Neuronal stem cell (in vitro differentiated cells): ENCODE measurements around the gene CC2D1A.

Experiments used
- DNase-seq: peaks from one replicate; pipeline ENCODE4 v3.0.0-alpha.2; 2013; ENCODE audit warnings: low spot score
- H2AFZ ChIP-seq: one replicate; pipeline ENCODE4 v1.6.1; 2013; ENCODE audit warnings: mild to moderate bottlenecking, low read length, inconsistent platforms
- H2AK5ac ChIP-seq: 2 replicates; pipeline ENCODE4 v1.6.1; 2013; ENCODE audit warnings: low read depth, mild to moderate bottlenecking, inconsistent platforms, low read length, moderate library complexity, mixed read lengths
- H2BK120ac ChIP-seq: 2 replicates; pipeline ENCODE4 v1.6.1; 2013; ENCODE audit warnings: low read depth, mild to moderate bottlenecking, inconsistent platforms, low read length, moderate library complexity, mixed read lengths
- H2BK12ac ChIP-seq: one replicate; pipeline ENCODE4 v1.6.1; 2013; ENCODE audit warnings: low read length, inconsistent platforms
- H2BK15ac ChIP-seq: 2 replicates; pipeline ENCODE4 v1.6.1; 2013; ENCODE audit warnings: mild to moderate bottlenecking, low read length, inconsistent platforms, mixed read lengths
- H2BK5ac ChIP-seq: one replicate; pipeline ENCODE4 v1.6.1; 2013; ENCODE audit warnings: inconsistent platforms, mild to moderate bottlenecking, low read length, moderate library complexity
- H3K14ac ChIP-seq: one replicate; pipeline ENCODE4 v1.6.1; 2013; ENCODE audit warnings: low read length, inconsistent platforms
- H3K18ac ChIP-seq: 2 replicates; pipeline ENCODE4 v1.6.1; 2013; ENCODE audit warnings: low read length, inconsistent platforms
- H3K23ac ChIP-seq: 2 replicates; pipeline ENCODE4 v1.6.1; 2013; ENCODE audit warnings: low read depth, mild to moderate bottlenecking, mixed read lengths, low read length, inconsistent platforms; ENCODE audit not compliant: poor library complexity
- H3K27ac ChIP-seq: replicated peaks from 3 replicates; pipeline ENCODE4 v1.5.1; 2013; ENCODE audit warnings: low read length, inconsistent platforms
- H3K27me3 ChIP-seq, 3 experiments: 2 replicates each; pipeline ENCODE4 v1.6.1; 2013; ENCODE audit warnings: low read length in 3 of 3, mild to moderate bottlenecking in 2 of 3, inconsistent platforms in 1 of 3, low read depth in 1 of 3, mixed read lengths in 1 of 3, moderate library complexity in 1 of 3; ENCODE audit not compliant: control insufficient read depth in 3 of 3, insufficient read depth in 3 of 3
- H3K36me3 ChIP-seq, 2 donors: replicated peaks in 1 of 2; 2 replicates each; pipeline ENCODE4 v1.6.1; 2013; ENCODE audit warnings: low read length in 2 of 2; ENCODE audit not compliant: control insufficient read depth in 2 of 2, insufficient read depth in 2 of 2
- H3K4ac ChIP-seq: 2 replicates; pipeline ENCODE4 v1.6.1; 2013; ENCODE audit warnings: inconsistent platforms, mild to moderate bottlenecking, low read length, moderate library complexity
- H3K4me1 ChIP-seq, 2 donors: 1 replicate in 1 of 2; 2 replicates in 1 of 2; pipeline ENCODE4 v1.6.1; 2013; ENCODE audit warnings: low read length in 2 of 2, low read depth in 1 of 2; ENCODE audit not compliant: control insufficient read depth in 2 of 2, insufficient read depth in 1 of 2
- H3K4me2 ChIP-seq: one replicate; pipeline ENCODE4 v1.6.1; 2013; ENCODE audit warnings: mild to moderate bottlenecking, low read length, inconsistent platforms; ENCODE audit not compliant: insufficient read depth, poor library complexity, severe bottlenecking
- H3K4me3 ChIP-seq, 2 donors: 2 replicates each; pipeline ENCODE4 v1.5.1; 2013; ENCODE audit warnings: low read length in 2 of 2, mild to moderate bottlenecking in 2 of 2, inconsistent platforms in 1 of 2, moderate library complexity in 1 of 2
- H3K79me1 ChIP-seq: one replicate; pipeline ENCODE4 v1.6.1; 2013; ENCODE audit warnings: low read depth, mild to moderate bottlenecking, inconsistent platforms, low read length, moderate library complexity
- H3K9ac ChIP-seq: one replicate; pipeline ENCODE4 v1.6.1; 2013; ENCODE audit warnings: mild to moderate bottlenecking, low read depth, low read length, inconsistent platforms; ENCODE audit not compliant: poor library complexity
- H3K9me3 ChIP-seq, 2 donors: replicated peaks in 1 of 2; 2 replicates each; pipeline versions ENCODE3 to v1.6.1; 2013; ENCODE audit warnings: low read length in 2 of 2, mild to moderate bottlenecking in 2 of 2, inconsistent platforms in 1 of 2, low read depth in 1 of 2, mixed read lengths in 1 of 2, moderate library complexity in 1 of 2; ENCODE audit not compliant: control insufficient read depth in 2 of 2, insufficient read depth in 1 of 2
- H4K8ac ChIP-seq: one replicate; pipeline ENCODE4 v1.6.1; 2013; ENCODE audit warnings: low read depth, mild to moderate bottlenecking, inconsistent platforms, low read length, moderate library complexity
- H4K91ac ChIP-seq: one replicate; pipeline ENCODE4 v1.6.1; 2013; ENCODE audit warnings: low read length, low read depth, mild to moderate bottlenecking, inconsistent platforms; ENCODE audit not compliant: poor library complexity
- whole genome bisulfite sequencing, 2 donors: extraction: QIAGEN DNeasy Blood & Tissue Kit; methylation state at CpG; one replicate each; pipeline ENCODE4 v1.1.7; 2013; ENCODE audit warnings: missing lambda C conversion rate in 2 of 2, mixed read lengths in 1 of 2; ENCODE audit not compliant: insufficient read length in 2 of 2, insufficient replicate concordance in 1 of 2; ENCODE audit errors: extremely low coverage in 2 of 2; 5-methylcytosine and 5-hydroxymethylcytosine counted together

CC2D1A gene

DNA sequence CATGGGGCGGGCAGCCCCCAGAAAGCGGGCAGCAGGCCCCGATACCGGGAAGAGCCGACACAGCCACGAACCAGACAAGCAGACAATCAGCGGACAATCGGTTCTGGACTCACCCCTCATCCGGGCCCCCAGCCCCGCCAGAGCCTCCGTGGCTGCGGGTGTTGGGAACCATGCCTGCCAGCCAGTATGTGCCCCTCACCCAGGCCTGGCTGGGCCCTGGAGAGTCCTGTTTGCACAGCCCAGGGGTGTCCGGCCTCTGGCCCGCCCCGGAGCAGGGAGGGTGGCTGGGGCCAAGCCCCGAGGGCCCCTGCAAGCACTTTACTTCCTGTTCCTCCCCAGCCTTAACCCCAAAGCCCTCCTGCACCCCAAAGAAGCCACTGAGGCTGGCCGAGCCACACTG is 24.4 kb downstream of the CC2D1A start:
- peaks cover 0 to 7% of the 10 kb centered on the region in 2 donors for H3K4me1 ChIP-seq
- no peak overlapping the region for H3K4me3 ChIP-seq
- no peak overlapping the region for H3K9ac ChIP-seq
- no peak overlapping the region for H4K8ac ChIP-seq
- H3K27ac ChIP-seq: no peak overlapping the region
- no peak overlapping the region for H3K23ac ChIP-seq
- H2AK5ac ChIP-seq: no peak overlapping the region
- H3K9me3 ChIP-seq: no peaks in the 10 kb centered on the region
- H3K36me3 ChIP-seq: peaks cover 24 to 30% of the 10 kb centered on the region in 2 donors
- no peak overlapping the region for H2AFZ ChIP-seq
- H2BK120ac ChIP-seq: no peak overlapping the region
- H3K4ac ChIP-seq: no peak overlapping the region
- no peak overlapping the region for H2BK15ac ChIP-seq
- no peak overlapping the region for H2BK12ac ChIP-seq
- H3K79me1 ChIP-seq: no peaks in the 10 kb centered on the region
- peak overlapping the region; percentile 53 for H2BK5ac ChIP-seq
- no peak overlapping the region for H3K18ac ChIP-seq
- DNase-seq: no peak
- no CpG with 5 or more reads among the region's 17 CpGs for WGBS, 2 donors
- no peak overlapping the region for H3K4me2 ChIP-seq
- H4K91ac ChIP-seq: no peak overlapping the region
- peaks cover 0 to 2% (median 0%) of the 10 kb centered on the region in 3 experiments for H3K27me3 ChIP-seq
- no peak overlapping the region for H3K14ac ChIP-seq

GRCh38 chr19:13931391-13932148 is 25.6 kb downstream of the CC2D1A start:
- no peak overlapping the region for H3K18ac ChIP-seq
- H4K91ac ChIP-seq: no peak overlapping the region
- H2BK5ac ChIP-seq: no peak overlapping the region
- peaks cover 11 to 16% of the 10 kb centered on the region in 2 donors for H3K4me1 ChIP-seq
- DNase-seq: no peak
- no peak overlapping the region for H3K4me2 ChIP-seq
- H2BK120ac ChIP-seq: no peak overlapping the region
- no peak overlapping the region for H3K4me3 ChIP-seq
- no peaks in the 10 kb centered on the region for H3K9me3 ChIP-seq
- no peak overlapping the region for H3K4ac ChIP-seq
- H3K14ac ChIP-seq: no peak overlapping the region
- H2BK15ac ChIP-seq: no peak overlapping the region
- no CpG with 5 or more reads among the region's 30 CpGs for WGBS, 2 donors
- peaks cover 22 to 23% of the 10 kb centered on the region in 2 donors for H3K36me3 ChIP-seq
- H2BK12ac ChIP-seq: no peak overlapping the region
- H3K23ac ChIP-seq: no peak overlapping the region
- no peaks in the 10 kb centered on the region for H3K79me1 ChIP-seq
- no peak overlapping the region for H2AK5ac ChIP-seq
- H3K27me3 ChIP-seq: peaks cover 0 to 2% (median 0%) of the 10 kb centered on the region in 3 experiments
- H3K27ac ChIP-seq: no peak overlapping the region
- H3K9ac ChIP-seq: peak overlapping the region; percentile 12
- no peak overlapping the region for H4K8ac ChIP-seq
- no peak overlapping the region for H2AFZ ChIP-seq

- peaks cover 0 to 2% (median 0%) of the 10 kb centered on the region in 3 experiments for H3K27me3 ChIP-seq
- no peak overlapping the region for H2BK12ac ChIP-seq
- H3K4me1 ChIP-seq: peaks cover 12 to 16% of the 10 kb centered on the region in 2 donors
- H3K27ac ChIP-seq: no peak overlapping the region
- H3K18ac ChIP-seq: no peak overlapping the region
- no peaks in the 10 kb centered on the region for H3K79me1 ChIP-seq
- H3K4me2 ChIP-seq: no peak overlapping the region
- H2AFZ ChIP-seq: no peak overlapping the region
- H3K9ac ChIP-seq: no peak overlapping the region
- no peak overlapping the region for H4K91ac ChIP-seq
- H2BK5ac ChIP-seq: peak overlapping the region; percentile 78
- H3K9me3 ChIP-seq: no peaks in the 10 kb centered on the region
- DNase-seq: no peak
- H4K8ac ChIP-seq: no peak overlapping the region
- no peak overlapping the region for H3K23ac ChIP-seq
- no CpG with 5 or more reads among the region's 6 CpGs for WGBS, 2 donors
- H3K36me3 ChIP-seq: peaks cover 15 to 17% of the 10 kb centered on the region in 2 donors
- no peak overlapping the region for H2BK120ac ChIP-seq
- no peak overlapping the region for H3K14ac ChIP-seq
- no peak overlapping the region for H2AK5ac ChIP-seq
- no peak overlapping the region for H3K4ac ChIP-seq
- H3K4me3 ChIP-seq: no peak overlapping the region
- no peak overlapping the region for H2BK15ac ChIP-seq
Measured at GRCh38 chr19:13932149-13932637, 26.2 kb downstream of the CC2D1A start.

GRCh38 chr19:13932911-13933393 is 27.0 kb downstream of the CC2D1A start:
- Histone ChIP-seq H2BK5ac (peak overlapping the region; percentile 78), H4K91ac (no peak overlapping the region), H3K27ac (no peak overlapping the region)

More at GRCh38 chr19:13932911-13933393, 27.0 kb downstream of the CC2D1A start:
- Histone ChIP-seq H3K18ac (peak overlapping the region; percentile 83), H2AFZ (no peak overlapping the region), H3K4me2 (no peak overlapping the region), H3K79me1 (no peaks in the 10 kb centered on the region), H3K9me3 (no peaks in the 10 kb centered on the region), H3K14ac (peak overlapping the region; percentile 56), H2BK15ac (no peak overlapping the region), H3K36me3 (peaks cover 12 to 13% of the 10 kb centered on the region in 2 donors), H4K8ac (no peak overlapping the region), H3K4me3 (no peak overlapping the region), H2BK12ac (peak overlapping the region; percentile 41), H3K4me1 (peaks cover 19 to 20% of the 10 kb centered on the region in 2 donors), H2AK5ac (peak overlapping the region; percentile 56), H3K9ac (peak overlapping the region; percentile 77), H3K4ac (no peak overlapping the region), H3K23ac (peak overlapping the region; percentile 80), H3K27me3 (peaks cover 0 to 2% (median 0%) of the 10 kb centered on the region in 3 experiments), H2BK120ac (no peak overlapping the region)
- no CpG with 5 or more reads among the region's 42 CpGs for whole genome bisulfite sequencing, 2 donors
- DNase-seq: no peak
